Transverse colon (tissue), 4 donors: ENCODE data around the gene TFE3. TPM values are rescaled to one million over a fixed set of nuclear protein-coding genes. Genes with fewer than 3 reads are reported as not detected.

Source experiments
- DNase-seq: peaks from one replicate; pipeline ENCODE4 v3.0.0-alpha.2; 2019
- H3K27ac ChIP-seq, 4 donors: fragments of 200-600 bp; sonication (generic); 2 replicates each; pipeline ENCODE4 v1.5.1; 2016 to 2018; ENCODE audit warnings: inconsistent platforms in 4 of 4
- H3K27me3 ChIP-seq: fragments of 200-600 bp; sonication (generic); 2 replicates; pipeline ENCODE4 v1.5.1; 2017; ENCODE audit warnings: inconsistent platforms
- H3K36me3 ChIP-seq, 4 donors: fragments of 200-600 bp; sonication (generic); 2 replicates each; pipeline ENCODE4 v1.5.1; 2017 to 2019; ENCODE audit warnings: inconsistent platforms in 4 of 4
- H3K4me1 ChIP-seq, 4 donors: fragments of 200-600 bp; sonication (generic); 2 replicates each; pipeline ENCODE4 v1.5.1; 2017 to 2020; ENCODE audit warnings: inconsistent platforms in 4 of 4
- H3K4me3 ChIP-seq, 4 donors: fragments of 200-600 bp; sonication (generic); 1 replicate in 1 of 4; 2 replicates in 3 of 4; pipeline versions ENCODE4 v1.5.1 to v1.6.1; 2017 to 2019; ENCODE audit warnings: inconsistent platforms in 4 of 4
- H3K9me3 ChIP-seq, 2 donors: fragments of 200-600 bp; sonication (generic); 2 replicates each; pipeline ENCODE4 v1.5.1; 2017 to 2019; ENCODE audit warnings: inconsistent platforms in 2 of 2
- CTCF ChIP-seq, 5 experiments: fragments of 200-600 bp in 3 of 5; fragments of 450-650 bp in 2 of 5; sonication (generic) in 3 of 5; IDR thresholded peaks; 1 replicate in 2 of 5; 2 replicates in 3 of 5; pipeline ENCODE4 v1.5.1; 2016 to 2017; ENCODE audit warnings: antibody characterized with exemption in 5 of 5, inconsistent platforms in 3 of 5, mild to moderate bottlenecking in 2 of 5, moderate library complexity in 1 of 5
- EP300 ChIP-seq: sonication (generic); formaldehyde crosslinking; IDR thresholded peaks from one replicate; pipeline ENCODE4 v1.6.1; 2017; ENCODE audit warnings: antibody characterized with exemption, low read depth
- POLR2A ChIP-seq: fragments of 450-650 bp; IDR thresholded peaks from one replicate; pipeline ENCODE4 v1.6.1; 2016; ENCODE audit warnings: antibody characterized with exemption, mild to moderate bottlenecking, moderate library complexity
- POLR2AphosphoS5 ChIP-seq, 3 donors: sonication (generic); formaldehyde crosslinking; IDR thresholded peaks; one replicate each; pipeline ENCODE4 v1.6.1; 2016; ENCODE audit warnings: antibody characterized with exemption in 3 of 3
- WGBS, 2 donors: methylation state at CpG; one replicate each; pipeline ENCODE4 v1.1.5; 2018; ENCODE audit warnings: low coverage in 1 of 2; 5-methylcytosine and 5-hydroxymethylcytosine counted together
- in situ Hi-C, 4 donors: fragments of 200-750 bp; cut with MboI; loops; one replicate each; pipeline versions ENCODE4 v1.15.0 to v1.15.1; 2017; ENCODE audit warnings: low sequenced_read_pairs in 3 of 4, low pct_ligation_motif_present in 1 of 4, low pct_unique_long_range_greater_than_20kb in 1 of 4
- intact Hi-C: fragments of 100-400 bp; cut with DNase I; formaldehyde crosslinking; loops from one replicate; pipeline ENCODE4 v1.15.1; 2023; ENCODE audit warnings: low total_unique reads
- total RNA-seq, 4 donors: library from RNA; depleted of rRNA; stranded (reverse); fragments of >200 nt; gene quantifications; one replicate each; pipeline ENCODE4 v1.1.0, GENCODE V29; 2016

TFE3 gene
- total RNA-seq, 4 donors from 2014 or later: 31.7 to 45.6 (median 44.7) TPM

- 40% methylated on average over 19 of the region's 29 CpGs; no CpG with 5 or more reads in 1 of the 2 donors for WGBS, 2 donors
- in situ Hi-C loops: no loop called here
- intact Hi-C loops: no loop called here
These were observed 457 bp downstream of the TFE3 start for GRCh38 chrX:49042581-49043219.

GRCh38 chrX:49041744-49042580, 1.2 kb downstream of the TFE3 start:
- Histone ChIP-seq H3K27ac (peak overlapping the region; percentile 92 to 97 (median 96)), H3K4me3 (peak overlapping the region; percentile 43 to 80 (median 78)), H3K4me1 (peaks cover 0 to 29% (median 6%) of the 10 kb centered on the region in 4 donors), H3K36me3 (peaks cover 0 to 10% (median 0%) of the 10 kb centered on the region in 4 donors), H3K9me3 (no peaks in the 10 kb centered on the region), H3K27me3 (no peaks in the 10 kb centered on the region)
- TF ChIP-seq POLR2A (no peak), POLR2AphosphoS5 (IDR thresholded peaks at IDR 0.05) (no peak), CTCF (IDR thresholded peaks at IDR 0.05) (no peak), EP300 (no peak)
- no peak for DNase-seq
- intact Hi-C loops (no loop called here), in situ Hi-C loops (no loop called here)
- WGBS, 2 donors: 27% methylated on average over 10 of the region's 10 CpGs; no CpG with 5 or more reads in 1 of the 2 donors

More at GRCh38 chrX:49042581-49043219, 457 bp downstream of the TFE3 start:
- Histone ChIP-seq H3K36me3 (peaks cover 0 to 9% (median 0%) of the 10 kb centered on the region in 4 donors), H3K9me3 (no peaks in the 10 kb centered on the region), H3K4me1 (peaks cover 0 to 29% (median 6%) of the 10 kb centered on the region in 4 donors), H3K27ac (peak overlapping the region; percentile 92 to 97 (median 96)), H3K27me3 (no peaks in the 10 kb centered on the region), H3K4me3 (peak overlapping the region; percentile 43 to 80 (median 78))
- no peak for DNase-seq
- TF ChIP-seq EP300 (no peak), POLR2A (no peak), POLR2AphosphoS5 (IDR thresholded peaks at IDR 0.05) (no peak), CTCF (IDR thresholded peaks at IDR 0.05) (no peak)

- DNase-seq: no peak
- H3K4me3 ChIP-seq: peak overlapping the region in 1 of 4 donors; percentile 3
- intact Hi-C loops (no loop called here), in situ Hi-C loops (no loop called here)
- H3K9me3 ChIP-seq: no peaks in the 10 kb centered on the region
- peak overlapping the region; percentile 92 to 97 (median 96) for H3K27ac ChIP-seq
- H3K36me3 ChIP-seq: peaks cover 0 to 10% (median 0%) of the 10 kb centered on the region in 4 donors
- no peaks in the 10 kb centered on the region for H3K27me3 ChIP-seq
- 63% methylated on average over 7 of the region's 7 CpGs; no CpG with 5 or more reads in 1 of the 2 donors for WGBS, 2 donors
- peaks cover 0 to 29% (median 6%) of the 10 kb centered on the region in 4 donors for H3K4me1 ChIP-seq
- TF ChIP-seq EP300 (no peak), CTCF (IDR thresholded peaks at IDR 0.05) (no peak), POLR2AphosphoS5 (IDR thresholded peaks at IDR 0.05) (no peak), POLR2A (no peak)
These were observed 2.7 kb downstream of the TFE3 start for GRCh38 chrX:49040376-49040955.
